Measurements from ENCODE around the gene RXRA. TPM values are rescaled to one million over a fixed set of nuclear protein-coding genes. Genes with fewer than 3 reads are reported as not detected.

The RXRA gene
- total and polyA plus RNA-seq, 2 of the 4 experiments (the other 2 are of a cell fraction) = 7.5 to 17.9 TPM

DNA sequence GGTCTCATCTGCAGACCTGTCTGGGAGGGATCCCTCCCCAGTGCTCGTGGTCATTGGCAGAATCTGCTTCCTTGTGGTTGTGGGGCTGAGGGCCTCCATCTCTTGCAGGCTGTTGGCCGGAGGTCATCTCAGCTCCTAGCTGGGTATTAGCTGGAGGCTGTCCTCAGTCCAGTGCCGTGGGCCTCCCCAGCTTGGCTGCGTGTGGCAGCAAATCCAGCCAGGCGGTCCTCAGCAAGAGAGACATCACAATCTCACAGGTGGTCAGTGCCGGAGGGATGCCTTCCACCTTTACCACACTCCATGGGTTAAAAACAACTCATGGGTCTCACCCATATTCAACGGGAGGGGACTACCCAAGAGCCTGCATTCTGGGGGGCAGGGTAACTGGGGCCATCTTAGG lies 155.5 kb downstream of the RXRA start:
- TF ChIP-seq MXI1 (IDR thresholded peaks at IDR 0.05; ENCODE audit: borderline replicate concordance, low read depth, low read length) = no peak
- CTCF ChIA-PET = no interaction called here
- no peak overlapping the region for H4K91ac ChIP-seq (ENCODE audit: insufficient read depth, low read depth, low read length)
- no TSS peak for BruUV-seq (replicated peaks)
- intact Hi-C loops (cut with micrococcal nuclease) = no loop called here
- no peak overlapping the region for H2BK120ac ChIP-seq (ENCODE audit: low read depth, low read length)
- H3K14ac ChIP-seq (replicated peaks; ENCODE audit: low read depth, low read length) = no peak overlapping the region
- no peaks in the 10 kb centered on the region; the same call in 1 of the 2 replicates for H3K27me3 ChIP-seq (ENCODE audit: control insufficient read depth, insufficient read depth, low read length)
- H3K27ac ChIP-seq (ENCODE audit: insufficient read depth, low read length) = no peak overlapping the region
- H3K4me2 ChIP-seq (ENCODE audit: low read depth, low read length) = no peak overlapping the region
- no peak overlapping the region for H3K23ac ChIP-seq (ENCODE audit: low read depth, low read length)
- H4K5ac ChIP-seq (ENCODE audit: low read depth, low read length) = no peak overlapping the region
- no peaks in the 10 kb centered on the region for H4K20me1 ChIP-seq (ENCODE audit: insufficient read depth, low read length)
- H3K4me1 ChIP-seq (ENCODE audit: control insufficient read depth, insufficient read depth, low read length) = peaks cover 2% of the 10 kb centered on the region; the same call in 1 of the 2 replicates
- H3K9ac ChIP-seq (ENCODE audit: low read depth, low read length) = no peak overlapping the region
- WGBS, 2 experiments (ENCODE audit: extremely low coverage in 2 of 2, insufficient read length in 1 of 2) = no CpG with 5 or more reads among the region's 7 CpGs
- H3K18ac ChIP-seq (ENCODE audit: low read depth, low read length) = no peak overlapping the region
- no peak overlapping the region for H3K56ac ChIP-seq (ENCODE audit: extremely low read depth, insufficient read depth, low read length)
- H2AK9ac ChIP-seq (replicated peaks; ENCODE audit: low read depth, low read length, poor library complexity) = no peak overlapping the region
- in situ Hi-C loops (cut with MboI; ENCODE audit: low sequenced_read_pairs) = no loop called here
- H3K79me1 ChIP-seq (ENCODE audit: low read depth in 1 of 2, low read length in 2 of 2) = no peaks in the 10 kb centered on the region
- POLR2A ChIA-PET (ENCODE audit: unreplicated experiment) = interaction anchor here (1.0 kb wide), 1 partner anchor 163 kb away, joined by 3 read pairs; no protein-coding TSS in a partner anchor
- H2AK5ac ChIP-seq (ENCODE audit: low read depth, low read length) = no peak overlapping the region; the same call in 1 of the 2 replicates
- H3K4me3 ChIP-seq (ENCODE audit: insufficient read depth, low read depth, low read length) = no peak overlapping the region
- no peaks in the 10 kb centered on the region for H3K9me1 ChIP-seq (ENCODE audit: insufficient read depth, low read length)
- H2AFZ ChIP-seq (replicated peaks; ENCODE audit: low read length, poor library complexity) = no peak overlapping the region
- H2BK20ac ChIP-seq (ENCODE audit: low read depth, low read length) = 0 out of 2 replicates have a peak overlapping the region, but pooled peaks have one; percentile 14
- no peak overlapping the region for H2BK15ac ChIP-seq (ENCODE audit: low read depth, low read length)
- ATAC-seq (ENCODE audit: low read depth) (no peak), DNase-seq (no peak)
- no peak overlapping the region for H3K4ac ChIP-seq (ENCODE audit: low read depth, low read length)
- H3K36me3 ChIP-seq (ENCODE audit: control insufficient read depth, insufficient read depth, low read length) = no peaks in the 10 kb centered on the region
- no peaks in the 10 kb centered on the region; the same call in 1 of the 2 replicates for H3K9me3 ChIP-seq (ENCODE audit: control insufficient read depth, insufficient read depth, low read length)
- H2BK5ac ChIP-seq (ENCODE audit: low read depth, low read length, poor library complexity, severe bottlenecking) = no peak overlapping the region
- H4K8ac ChIP-seq (ENCODE audit: low read depth in 2 of 2, low read length in 2 of 2) = no peak overlapping the region
- dilution Hi-C loops (cut with HindIII; ENCODE audit: low sequenced_read_pairs, unreplicated experiment) = no loop called here
